GM18870 (cell line): ENCODE results near the gene SMARCAD1.
A peak's percentile ranks its signal among the peaks of the same experiment; 100 is the strongest.
"Not testable (repeated sequence)": the region's sequence is repeated elsewhere in the genome, so short reads cannot be mapped to it uniquely, and the experiment has no call there.

Experiments used
- ATAC-seq: cut with Tn5 transposase; IDR thresholded peaks from one replicate; pipeline ENCODE4 v1.9.1; 2021; ENCODE audit warnings: moderate library complexity; ENCODE audit not compliant: unreplicated experiment

Gene SMARCAD1

DNA sequence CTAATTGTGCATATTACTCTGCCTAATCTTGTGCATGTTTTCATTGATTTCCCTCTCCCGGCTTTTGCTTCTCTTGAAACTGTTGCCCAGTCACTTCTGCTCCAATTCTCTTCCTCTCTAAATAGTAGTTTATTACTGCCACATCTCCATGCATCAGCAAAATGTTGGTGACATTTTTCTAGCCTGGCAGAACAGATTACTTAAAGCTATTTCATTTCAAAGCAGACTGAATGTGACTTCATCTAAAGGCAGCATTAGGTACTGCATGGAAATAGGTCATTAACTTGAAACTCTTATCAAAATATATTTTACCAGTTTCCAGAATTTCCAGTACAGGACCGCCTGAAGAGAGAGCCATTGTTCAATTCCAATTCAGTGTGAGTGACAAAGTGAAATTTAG lies 82.6 kb downstream of the SMARCAD1 start:
- no peak for ATAC-seq

DNA sequence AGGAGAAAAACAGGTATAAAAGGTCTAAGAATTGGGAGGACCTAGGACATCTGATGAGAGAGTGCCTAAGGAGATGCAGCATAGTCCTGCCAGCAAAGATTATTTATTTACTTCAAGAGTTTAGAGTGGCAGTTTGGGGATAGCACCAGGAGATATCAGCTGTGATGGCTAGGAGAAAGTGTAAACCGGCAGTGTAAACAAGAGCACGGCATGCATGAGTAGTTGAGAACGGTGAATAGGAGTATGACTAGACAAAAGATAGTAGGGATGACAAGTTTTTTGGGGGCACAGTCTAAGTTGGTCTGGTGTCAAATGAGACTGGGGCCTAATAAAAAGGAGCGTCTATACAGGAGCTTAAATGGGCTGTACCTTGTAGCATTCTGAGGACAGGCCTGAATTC lies 86.3 kb downstream of the SMARCAD1 start:
- not testable (repeated sequence) for ATAC-seq

DNA sequence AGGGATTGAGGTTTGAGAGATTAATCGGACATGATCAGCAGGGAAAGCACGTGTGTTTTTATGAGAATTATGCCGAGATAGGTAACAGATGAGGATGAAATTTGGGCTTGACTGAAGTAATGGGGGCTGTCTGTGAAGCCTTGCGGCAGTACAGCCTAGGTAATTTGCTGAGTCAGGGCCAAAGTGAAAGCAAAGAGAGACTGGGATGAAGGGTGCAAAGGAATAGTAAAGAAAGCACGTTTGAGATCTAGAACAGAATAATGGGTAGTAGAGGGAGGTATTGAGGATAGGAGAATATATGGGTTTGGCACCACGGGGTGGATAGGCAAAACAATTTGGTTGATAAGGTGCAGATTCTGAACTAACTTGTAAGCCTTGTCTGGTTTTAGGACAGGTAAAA lies 87.8 kb downstream of the SMARCAD1 start:
- ATAC-seq: not testable (repeated sequence)

DNA sequence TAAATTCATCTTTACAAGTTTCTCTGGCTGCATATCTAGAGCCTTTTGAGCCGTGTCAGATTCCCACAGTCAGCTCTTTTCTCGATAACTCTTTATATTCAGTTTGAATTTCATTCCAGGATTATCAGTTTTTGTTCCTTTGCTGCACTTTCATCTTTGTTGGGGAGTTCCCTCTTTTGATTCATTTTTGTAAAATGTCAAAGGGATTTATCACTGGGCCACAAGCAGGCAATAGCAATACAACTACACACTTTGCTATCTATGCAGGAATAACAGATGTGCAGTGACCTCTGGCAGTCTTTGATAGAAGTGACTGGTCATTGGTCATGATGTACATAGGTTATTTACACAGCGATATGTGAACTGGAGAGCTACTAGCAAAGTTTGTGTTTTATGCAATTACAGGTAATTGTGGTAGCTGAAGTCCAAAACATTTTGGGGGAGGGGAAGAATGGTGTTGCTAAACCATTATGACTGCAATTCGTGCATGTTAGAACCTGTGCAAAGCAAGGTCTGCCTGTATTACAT lies 91.1 kb downstream of the SMARCAD1 start:
- no peak for ATAC-seq

DNA sequence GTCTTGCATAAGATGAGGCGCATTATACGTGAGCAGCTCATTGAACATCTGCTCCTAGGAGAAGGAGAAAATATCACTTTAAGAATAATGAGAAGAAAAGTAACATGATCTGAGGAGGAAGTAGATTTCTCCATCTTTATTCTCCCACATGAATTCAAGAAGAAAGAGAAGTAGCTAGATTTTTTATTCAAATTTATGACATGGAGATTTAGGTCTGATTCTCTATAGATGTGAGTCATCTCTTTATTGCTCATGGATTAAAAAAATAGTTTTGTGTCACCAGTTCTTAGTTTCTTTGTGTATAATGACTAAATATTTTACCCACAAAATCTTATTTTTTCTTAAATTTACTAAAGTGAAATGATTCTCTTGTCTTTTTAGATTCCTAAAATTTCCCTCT lies 94.5 kb downstream of the SMARCAD1 start:
- no peak for ATAC-seq

DNA sequence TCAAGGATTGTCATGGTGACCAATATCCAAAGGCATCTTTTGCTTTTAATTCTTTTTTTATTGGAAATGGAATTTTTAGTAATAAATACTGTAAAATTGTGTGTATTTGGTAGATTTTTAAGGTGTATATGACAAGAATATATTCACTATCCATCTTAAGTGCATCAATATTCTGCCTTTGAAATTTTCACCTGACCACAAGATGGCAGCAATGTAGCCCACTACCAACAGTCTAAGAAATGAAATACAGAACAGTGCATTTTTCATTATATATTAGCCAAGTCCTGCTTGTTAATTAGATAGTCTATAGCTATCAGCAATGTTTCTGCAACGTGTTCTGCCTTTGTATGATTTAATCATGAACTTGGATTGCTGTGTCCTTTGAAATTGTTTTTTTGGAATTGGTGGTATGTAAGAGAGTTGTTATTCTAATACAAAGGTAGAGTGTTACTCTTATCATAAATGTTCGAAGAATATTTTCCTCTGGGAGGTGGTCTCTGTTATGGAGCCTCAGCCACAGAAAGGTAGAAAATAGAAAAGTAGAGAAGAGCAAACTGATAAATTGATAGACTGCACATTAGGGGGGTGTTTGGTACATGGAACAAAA lies 96.8 kb downstream of the SMARCAD1 start:
- ATAC-seq: peak; percentile 78

DNA sequence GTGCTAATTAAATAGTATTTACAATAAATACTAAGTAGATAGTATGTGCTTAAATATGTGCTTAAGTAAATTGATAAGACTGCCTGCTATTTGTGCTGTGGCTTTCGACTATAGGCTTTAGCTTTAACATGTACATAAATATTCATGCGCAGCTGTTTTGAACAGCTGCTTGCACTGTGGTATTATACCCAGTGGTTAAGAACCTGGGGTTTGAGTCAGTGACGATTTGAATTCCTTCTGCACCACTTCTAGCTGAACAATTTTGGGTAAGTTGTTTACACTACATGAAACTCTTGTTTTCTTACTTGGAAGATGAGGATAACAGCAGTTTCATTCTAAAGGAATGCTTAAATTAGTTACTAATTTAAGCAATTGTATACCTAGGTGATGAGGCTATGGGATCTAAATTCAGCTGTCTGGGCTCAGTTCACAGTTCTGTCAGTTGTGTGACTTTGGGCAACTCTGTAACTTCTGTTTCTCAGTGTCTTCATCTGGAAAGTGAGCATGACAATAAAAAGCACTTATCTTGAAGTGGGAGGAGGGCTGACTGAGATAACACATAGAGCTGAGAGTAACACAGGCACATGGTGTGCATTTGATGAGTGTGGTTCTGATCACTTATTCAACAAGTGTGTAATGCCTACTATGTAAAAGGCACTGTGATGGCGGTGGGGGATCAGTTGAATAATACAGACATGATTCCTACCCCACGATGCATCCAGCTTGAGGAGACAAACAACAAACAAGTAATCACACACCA lies 98.0 kb downstream of the SMARCAD1 start:
- ATAC-seq: no peak

DNA sequence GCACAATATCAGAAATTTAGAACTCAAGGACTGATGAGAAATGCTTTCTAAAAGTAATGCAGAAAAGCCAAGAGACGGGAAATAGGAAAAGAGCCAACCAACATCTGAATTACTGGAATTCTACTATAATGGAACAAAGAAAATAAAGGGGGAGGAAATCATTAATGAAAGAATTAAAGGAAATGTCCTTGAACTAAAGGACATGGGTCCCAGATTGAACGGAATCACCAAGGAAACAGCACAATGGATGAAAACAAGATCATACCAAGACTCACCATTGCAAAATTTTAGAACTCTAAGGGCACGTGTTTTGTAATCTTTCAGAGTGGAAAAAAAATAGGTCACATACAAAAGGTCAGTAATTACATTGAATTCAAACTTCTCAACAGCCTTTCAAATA lies 99.0 kb downstream of the SMARCAD1 start:
- ATAC-seq: no peak

DNA sequence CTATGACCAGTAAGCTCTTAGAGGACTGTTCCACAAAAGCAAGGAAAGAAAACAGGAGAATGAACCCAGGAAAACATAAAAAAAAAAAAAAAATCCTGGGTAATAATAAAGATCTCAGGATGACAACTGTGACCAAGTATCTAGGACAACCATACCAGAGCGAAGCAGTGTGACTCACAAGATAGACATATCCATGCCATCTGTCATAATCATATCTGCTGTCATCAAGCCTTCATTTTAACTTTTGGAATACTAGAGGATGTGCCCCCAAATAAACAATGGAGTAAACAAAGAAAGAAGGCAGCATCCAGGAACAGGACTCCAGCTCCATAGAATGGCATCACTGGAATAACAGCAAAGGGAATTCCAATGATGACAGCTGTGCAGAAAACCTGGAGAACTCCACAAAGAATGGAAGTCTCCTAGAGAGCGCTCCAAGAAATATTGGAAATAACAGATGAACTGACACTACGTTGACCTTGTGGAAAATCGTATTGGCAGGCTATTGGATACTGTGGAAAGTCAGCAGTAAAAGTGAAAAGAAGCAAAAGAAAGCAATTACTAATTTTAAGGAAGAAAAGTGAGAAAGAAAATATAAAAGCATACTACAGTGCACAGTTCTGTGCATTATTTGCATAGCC lies 99.7 kb downstream of the SMARCAD1 start:
- ATAC-seq: no peak

DNA sequence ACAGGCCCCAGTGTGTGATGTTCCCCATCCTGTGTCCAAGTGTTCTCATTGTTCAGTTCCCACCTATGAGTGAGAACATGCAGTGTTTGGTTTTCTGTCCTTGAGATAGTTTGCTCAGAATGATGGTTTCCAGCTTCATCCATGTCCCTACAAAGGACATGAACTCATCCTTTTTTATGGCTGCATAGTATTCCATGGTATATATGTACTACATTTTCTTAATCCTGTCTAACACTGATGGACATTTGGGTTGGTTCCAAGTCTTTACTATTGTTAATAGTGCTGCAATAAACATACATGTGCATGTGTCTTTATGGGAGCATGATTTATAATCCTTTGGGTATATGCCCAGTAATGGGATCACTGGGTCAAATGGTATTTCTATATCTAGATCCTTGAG lies 112.3 kb downstream of the SMARCAD1 start:
- ATAC-seq: not testable (repeated sequence)

DNA sequence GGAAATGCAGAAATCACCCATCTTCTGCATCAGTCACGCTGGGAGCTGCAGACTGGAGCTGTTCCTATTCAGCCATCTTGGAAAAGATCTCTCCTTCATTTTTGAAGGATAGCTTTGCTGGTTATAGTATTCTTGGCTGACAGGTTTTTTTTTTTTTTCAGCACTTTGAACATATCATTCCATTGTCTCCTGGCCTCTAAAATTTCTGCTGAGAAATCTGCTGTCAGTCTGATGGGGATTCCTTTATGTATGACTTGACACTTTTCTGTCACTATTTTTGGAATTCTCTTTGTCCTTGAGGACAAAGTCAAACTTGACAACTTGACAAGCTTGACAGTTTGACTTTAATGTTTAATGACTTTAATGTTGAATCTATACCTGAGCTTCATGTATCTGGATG lies 118.2 kb downstream of the SMARCAD1 start:
- no peak for ATAC-seq

DNA sequence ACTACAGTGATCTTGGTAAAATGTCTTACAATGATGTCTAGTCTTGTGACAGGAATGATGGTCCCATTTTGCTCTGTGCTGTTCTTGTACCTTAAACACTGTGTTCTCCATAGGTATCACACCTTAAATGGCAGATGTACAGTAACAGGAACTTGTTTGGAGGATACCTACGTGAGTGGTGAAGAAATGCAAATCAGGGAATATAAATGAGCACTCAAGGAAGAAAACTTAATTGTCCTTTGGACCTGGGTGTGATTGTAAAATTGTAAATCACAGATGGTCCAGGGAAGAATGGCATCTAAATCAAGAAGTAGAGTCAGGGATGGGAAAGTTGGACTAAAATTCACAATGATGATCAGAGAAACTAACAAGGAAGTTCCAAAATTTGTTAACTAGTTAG lies 122.3 kb downstream of the SMARCAD1 start:
- no peak for ATAC-seq

DNA sequence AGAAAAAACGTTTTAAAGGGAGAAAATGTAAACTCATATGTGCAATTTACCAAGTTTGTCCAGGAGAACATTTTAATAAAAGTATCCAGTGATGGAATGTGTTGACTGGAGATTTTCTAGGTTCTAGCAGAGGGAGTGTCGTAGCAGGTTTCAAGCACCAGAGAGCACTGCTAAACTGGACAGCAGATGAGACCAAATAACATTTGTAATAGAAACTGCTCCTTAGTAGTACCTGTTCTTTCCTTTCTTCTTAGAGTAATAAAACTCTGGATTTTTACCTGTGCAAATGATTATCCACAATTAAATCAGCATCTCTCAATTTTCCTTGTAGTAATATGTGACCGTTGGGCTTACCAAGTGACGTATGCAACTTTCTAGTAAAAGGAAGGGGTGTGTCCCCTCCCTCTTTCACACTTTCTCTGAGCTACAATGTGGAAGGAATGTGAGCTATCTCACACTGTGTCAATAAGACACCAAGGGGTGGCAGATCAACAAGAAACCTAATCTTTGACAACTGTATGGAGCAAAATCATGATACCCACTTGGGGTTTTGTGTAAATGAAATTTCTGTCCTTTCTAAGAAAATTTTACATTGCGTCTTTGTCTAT lies 125.4 kb downstream of the SMARCAD1 start:
- ATAC-seq: no peak

DNA sequence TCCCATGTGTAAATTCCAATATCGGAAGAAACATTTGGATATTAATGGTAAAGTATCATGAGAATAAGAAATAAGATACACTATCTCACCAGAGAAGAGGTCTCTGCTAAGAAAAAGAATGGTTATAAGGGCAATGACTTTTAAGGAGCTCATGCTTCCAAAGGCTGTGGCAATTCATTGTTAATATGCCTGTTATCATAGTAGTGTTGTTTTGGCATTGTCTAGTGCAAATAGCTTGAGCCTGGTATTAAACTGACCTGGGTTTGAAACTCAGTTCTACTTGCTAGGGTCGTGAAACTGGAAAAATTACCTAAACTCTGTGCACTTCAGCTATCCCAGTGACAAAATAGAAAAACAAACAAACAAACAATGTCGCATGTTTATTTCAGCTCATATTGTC lies 126.2 kb downstream of the SMARCAD1 start:
- ATAC-seq: no peak

DNA sequence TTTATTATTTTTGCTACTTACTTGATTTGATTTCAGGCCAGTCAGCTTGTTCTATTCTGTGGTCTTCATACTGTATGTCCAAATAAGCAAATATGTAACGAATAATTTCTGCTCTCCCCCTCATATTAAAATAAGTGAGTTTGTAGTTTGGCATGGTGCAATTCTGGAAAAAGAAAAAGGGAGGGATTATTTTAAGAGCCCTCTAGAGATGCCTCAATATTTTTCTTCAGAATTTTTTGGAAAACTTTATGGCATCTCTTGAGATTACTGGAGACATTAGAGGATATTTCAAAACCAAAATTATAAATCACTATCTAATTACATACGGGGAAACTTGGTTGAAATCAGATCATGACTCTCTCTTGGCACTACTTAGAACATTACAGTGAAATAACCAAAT lies 126.8 kb downstream of the SMARCAD1 start:
- ATAC-seq: no peak

DNA sequence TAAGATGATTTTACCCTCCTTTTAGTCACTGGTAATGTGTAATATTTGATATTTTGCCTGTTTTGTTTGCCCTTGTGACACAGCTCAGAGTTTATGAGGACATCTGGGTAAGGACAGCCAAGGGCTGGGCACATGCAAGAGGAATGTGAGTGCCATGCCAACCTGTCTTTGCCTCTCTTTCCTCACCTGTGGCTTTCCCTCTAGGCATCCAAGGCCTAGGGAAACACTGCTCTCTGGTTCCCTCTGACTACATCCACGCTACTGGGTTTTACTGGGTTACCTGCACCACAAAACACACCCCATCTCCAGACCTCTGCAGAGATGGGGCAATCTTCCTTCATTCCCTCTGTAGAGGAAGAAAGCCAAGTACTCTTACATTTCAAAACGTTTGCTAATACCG lies 127.3 kb downstream of the SMARCAD1 start:
- ATAC-seq: no peak

DNA sequence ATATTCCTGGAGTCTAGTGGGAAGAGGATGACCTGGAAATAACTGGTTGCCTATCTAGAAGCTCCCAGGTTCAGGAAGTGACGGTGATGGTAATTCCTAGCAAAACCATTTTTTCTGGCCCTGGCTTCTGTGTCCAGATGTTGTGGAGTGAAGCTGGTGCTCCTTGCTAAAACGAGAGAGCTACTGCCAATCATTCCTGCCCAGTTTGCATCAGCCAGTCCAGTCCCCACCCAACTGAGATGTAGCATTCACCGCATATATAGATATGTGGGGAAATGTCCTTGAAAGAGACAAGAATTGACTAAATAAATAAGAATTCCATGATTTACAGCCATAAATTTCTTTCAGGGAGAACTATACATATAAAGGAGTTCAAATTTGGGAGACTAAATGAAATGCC lies 128.6 kb downstream of the SMARCAD1 start:
- ATAC-seq: no peak

DNA sequence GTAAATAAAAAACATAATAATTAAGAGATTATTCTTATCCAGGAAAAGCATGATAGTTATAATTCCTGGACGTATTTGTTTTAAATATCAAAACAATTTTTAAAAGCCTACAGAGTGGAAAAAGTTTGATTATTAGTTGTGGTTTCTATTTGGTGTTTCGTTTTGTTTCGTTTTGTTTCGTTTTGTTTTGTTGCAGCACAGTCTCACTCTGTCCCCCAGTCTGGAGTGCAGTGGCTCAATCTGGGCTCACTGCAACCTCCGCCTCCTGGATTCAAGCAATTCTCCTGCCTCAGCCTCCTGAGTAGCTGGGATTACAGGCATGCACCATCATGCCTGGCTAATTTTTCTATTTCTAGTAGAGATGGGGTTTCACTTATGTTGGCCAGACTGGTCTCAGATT lies 129.1 kb downstream of the SMARCAD1 start:
- not testable (repeated sequence) for ATAC-seq

DNA sequence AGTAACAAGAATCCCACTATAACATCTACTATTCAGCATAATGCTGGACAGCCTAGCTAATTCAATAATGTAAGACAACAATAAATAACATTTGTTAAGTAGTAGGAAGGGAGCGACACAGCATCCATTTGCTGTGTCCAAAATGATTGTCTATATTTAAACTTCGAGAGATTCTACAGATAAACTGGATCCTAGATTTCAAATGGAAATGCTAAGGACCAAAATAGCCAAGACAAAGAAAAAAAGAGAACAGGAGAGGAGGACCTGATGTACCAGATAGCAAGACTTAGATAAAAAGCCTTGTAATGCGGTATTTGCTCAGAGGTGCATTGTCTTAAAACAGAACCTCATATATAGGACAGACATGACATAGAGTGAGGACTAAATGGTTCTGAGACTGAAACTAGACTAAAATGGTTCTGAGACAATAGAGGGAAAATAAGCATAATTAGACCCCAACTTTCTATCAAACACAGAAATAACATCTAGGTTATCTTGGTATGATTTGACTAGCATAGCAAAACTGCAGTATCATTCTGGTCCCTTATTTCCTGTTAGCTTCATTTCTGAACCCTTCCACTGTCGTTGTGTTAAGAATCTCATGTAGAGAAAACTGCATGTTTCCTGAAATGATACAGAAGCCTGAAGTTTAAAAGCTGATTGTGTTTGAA lies 131.2 kb downstream of the SMARCAD1 start:
- peak; percentile 73 for ATAC-seq

DNA sequence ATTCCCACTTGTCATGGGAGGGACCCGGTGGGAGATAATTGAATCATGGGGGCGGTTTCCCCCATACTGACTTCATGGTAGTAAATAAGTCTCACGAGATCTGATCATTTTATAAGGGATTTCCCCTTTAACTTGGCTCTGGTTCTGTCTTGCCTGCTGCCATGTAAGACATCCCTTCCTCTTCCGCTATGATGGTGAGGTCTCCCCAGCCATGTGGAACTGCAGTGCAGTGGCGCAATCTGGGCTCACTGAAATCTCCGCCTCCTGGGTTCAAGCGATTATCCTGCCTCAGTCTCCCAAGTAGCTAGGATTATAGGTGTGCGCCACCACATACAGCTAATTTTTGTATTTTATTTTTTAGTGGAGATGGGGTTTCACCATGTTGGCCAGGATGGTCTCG lies 132.1 kb downstream of the SMARCAD1 start:
- no peak for ATAC-seq
